HPDE6-E6E7 (cell line): ENCODE measurements around the gene CYTH1.
A peak's percentile ranks its signal among the peaks of the same experiment; 100 is the strongest.

ENCODE experiments used
- DNase-seq: peaks from one replicate; pipeline ENCODE4 v3.0.0; 2011; ENCODE audit warnings: missing footprints; ENCODE audit errors: extremely low spot score

Gene CYTH1

GRCh38 chr17:78735832-78736525, 46.1 kb downstream of the CYTH1 start:
- DNase-seq, result peak; percentile 57

- no peak for DNase-seq
Observed at GRCh38 chr17:78734793-78735641, 47.1 kb downstream of the CYTH1 start.

- DNase-seq, result no peak
Observed at GRCh38 chr17:78732354-78732753, 49.7 kb downstream of the CYTH1 start.

GRCh38 chr17:78731904-78732303, 50.2 kb downstream of the CYTH1 start:
- no peak for DNase-seq

- no peak for DNase-seq
Observed at GRCh38 chr17:78729641-78730040, 52.4 kb downstream of the CYTH1 start.

GRCh38 chr17:78728495-78728894, 53.6 kb downstream of the CYTH1 start:
- no peak for DNase-seq

- no peak for DNase-seq
Observed at GRCh38 chr17:78727476-78728229, 54.4 kb downstream of the CYTH1 start.

GRCh38 chr17:78727057-78727456, 55.0 kb downstream of the CYTH1 start:
- DNase-seq, result no peak

GRCh38 chr17:78726513-78726912, 55.6 kb downstream of the CYTH1 start:
- DNase-seq, result no peak

- no peak for DNase-seq
Observed at GRCh38 chr17:78725448-78726021, 56.5 kb downstream of the CYTH1 start.

GRCh38 chr17:78724999-78725398, 57.1 kb downstream of the CYTH1 start:
- no peak for DNase-seq

GRCh38 chr17:78724544-78724943, 57.5 kb downstream of the CYTH1 start:
- DNase-seq, result no peak

- DNase-seq, result no peak
Observed at GRCh38 chr17:78723957-78724356, 58.1 kb downstream of the CYTH1 start.

- no peak for DNase-seq
Observed at GRCh38 chr17:78723001-78723796, 58.9 kb downstream of the CYTH1 start.

- no peak for DNase-seq
Observed at GRCh38 chr17:78722246-78722761, 59.8 kb downstream of the CYTH1 start.

- DNase-seq, result no peak
Observed at GRCh38 chr17:78719630-78720298, 62.3 kb downstream of the CYTH1 start.

GRCh38 chr17:78718575-78719208, 63.4 kb downstream of the CYTH1 start:
- DNase-seq, result no peak

GRCh38 chr17:78717431-78717980, 64.6 kb downstream of the CYTH1 start:
- DNase-seq, result no peak

GRCh38 chr17:78716814-78717393, 65.2 kb downstream of the CYTH1 start:
- DNase-seq, result no peak
